ENCODE results near the gene LMAN1L. TPM values are rescaled to one million over a fixed set of nuclear protein-coding genes. Genes with fewer than 3 reads are reported as not detected.

The LMAN1L gene
- total and polyA plus RNA-seq, 7 donors: 0.64 to 1.8 TPM; not detected in 5

- TF ChIP-seq CTCF (IDR thresholded peaks at IDR 0.05) (no peak), EP300 (IDR thresholded peaks at IDR 0.05) (no peak), POLR2AphosphoS5 (IDR thresholded peaks at IDR 0.05) (no peak), POLR2A (IDR thresholded peaks at IDR 0.05) (no peak)
- Histone ChIP-seq H3K4me1 (peaks cover 0 to 11% (median 4%) of the 10 kb centered on the region in 4 donors), H3K27me3 (no peaks in the 10 kb centered on the region), H3K4me3 (no peak overlapping the region), H3K27ac (no peak overlapping the region), H3K9me3 (no peaks in the 10 kb centered on the region), H3K36me3 (peaks cover 0 to 43% (median 2%) of the 10 kb centered on the region in 4 donors)
- intact Hi-C loops (cut with DNase I): no loop called here
- DNase-seq: no peak
- WGBS, 2 donors: 89 to 91% methylated on average over 7 of the region's 7 CpGs
Observed at GRCh38 chr15:74836846-74837245, 24.2 kb downstream of the LMAN1L start.

GRCh38 chr15:74837482-74838136 lies 25.0 kb downstream of the LMAN1L start:
- no peak for DNase-seq
- TF ChIP-seq POLR2AphosphoS5 (IDR thresholded peaks at IDR 0.05): no peak
- TF ChIP-seq POLR2A (IDR thresholded peaks at IDR 0.05): no peak
- TF ChIP-seq EP300 (IDR thresholded peaks at IDR 0.05): no peak
- no peak for TF ChIP-seq CTCF (IDR thresholded peaks at IDR 0.05)
- Histone ChIP-seq H3K27ac (no peak overlapping the region), H3K27me3 (no peaks in the 10 kb centered on the region), H3K36me3 (peaks cover 0 to 43% (median 2%) of the 10 kb centered on the region in 4 donors), H3K4me3 (no peak overlapping the region), H3K4me1 (peaks cover 0 to 18% (median 11%) of the 10 kb centered on the region in 4 donors), H3K9me3 (no peaks in the 10 kb centered on the region)
- WGBS, 2 donors: 85 to 93% methylated on average over 15 of the region's 15 CpGs
- intact Hi-C loops (cut with DNase I): no loop called here

- no peaks in the 10 kb centered on the region for H3K27me3 ChIP-seq
- no peak overlapping the region for H3K4me3 ChIP-seq
- intact Hi-C loops (cut with DNase I): no loop called here
- peaks cover 0 to 43% (median 2%) of the 10 kb centered on the region in 4 donors for H3K36me3 ChIP-seq
- no peak for DNase-seq
- peaks cover 0 to 18% (median 12%) of the 10 kb centered on the region in 4 donors for H3K4me1 ChIP-seq
- 88 to 92% methylated on average over 10 of the region's 10 CpGs for WGBS, 2 donors
- no peak for TF ChIP-seq POLR2AphosphoS5 (IDR thresholded peaks at IDR 0.05)
- TF ChIP-seq EP300 (IDR thresholded peaks at IDR 0.05): no peak
- TF ChIP-seq POLR2A (IDR thresholded peaks at IDR 0.05): no peak
- TF ChIP-seq CTCF (IDR thresholded peaks at IDR 0.05): no peak
- no peaks in the 10 kb centered on the region for H3K9me3 ChIP-seq
- H3K27ac ChIP-seq: no peak overlapping the region
Observed at GRCh38 chr15:74838137-74838516, 25.5 kb downstream of the LMAN1L start.

GRCh38 chr15:74838746-74839525 lies 26.3 kb downstream of the LMAN1L start:
- H3K36me3 ChIP-seq: peaks cover 0 to 43% (median 2%) of the 10 kb centered on the region in 4 donors
- H3K27ac ChIP-seq: no peak overlapping the region
- peaks cover 0 to 25% (median 19%) of the 10 kb centered on the region in 4 donors for H3K4me1 ChIP-seq
- intact Hi-C loops (cut with DNase I): no loop called here
- TF ChIP-seq POLR2A (IDR thresholded peaks at IDR 0.05) (no peak), EP300 (IDR thresholded peaks at IDR 0.05) (no peak)
- no peaks in the 10 kb centered on the region for H3K27me3 ChIP-seq
- no peak for DNase-seq
- WGBS, 2 donors: 91 to 92% methylated on average over 11 of the region's 11 CpGs
- no peak overlapping the region for H3K4me3 ChIP-seq
- no peaks in the 10 kb centered on the region for H3K9me3 ChIP-seq
